Transverse colon (tissue), 4 donors: ENCODE data around the gene COL4A6. TPM values are rescaled to one million over a fixed set of nuclear protein-coding genes. Genes with fewer than 3 reads are reported as not detected.

Source experiments
- DNase-seq: peaks from one replicate; pipeline ENCODE4 v3.0.0-alpha.2; 2019
- H3K27ac ChIP-seq, 4 donors: fragments of 200-600 bp; sonication (generic); 2 replicates each; pipeline ENCODE4 v1.5.1; 2016 to 2018; ENCODE audit warnings: inconsistent platforms in 4 of 4
- H3K27me3 ChIP-seq: fragments of 200-600 bp; sonication (generic); 2 replicates; pipeline ENCODE4 v1.5.1; 2017; ENCODE audit warnings: inconsistent platforms
- H3K36me3 ChIP-seq, 4 donors: fragments of 200-600 bp; sonication (generic); 2 replicates each; pipeline ENCODE4 v1.5.1; 2017 to 2019; ENCODE audit warnings: inconsistent platforms in 4 of 4
- H3K4me1 ChIP-seq, 4 donors: fragments of 200-600 bp; sonication (generic); 2 replicates each; pipeline ENCODE4 v1.5.1; 2017 to 2020; ENCODE audit warnings: inconsistent platforms in 4 of 4
- H3K4me3 ChIP-seq, 4 donors: fragments of 200-600 bp; sonication (generic); 1 replicate in 1 of 4; 2 replicates in 3 of 4; pipeline versions ENCODE4 v1.5.1 to v1.6.1; 2017 to 2019; ENCODE audit warnings: inconsistent platforms in 4 of 4
- H3K9me3 ChIP-seq, 2 donors: fragments of 200-600 bp; sonication (generic); 2 replicates each; pipeline ENCODE4 v1.5.1; 2017 to 2019; ENCODE audit warnings: inconsistent platforms in 2 of 2
- CTCF ChIP-seq, 5 experiments: fragments of 200-600 bp in 3 of 5; fragments of 450-650 bp in 2 of 5; sonication (generic) in 3 of 5; IDR thresholded peaks; 1 replicate in 2 of 5; 2 replicates in 3 of 5; pipeline ENCODE4 v1.5.1; 2016 to 2017; ENCODE audit warnings: antibody characterized with exemption in 5 of 5, inconsistent platforms in 3 of 5, mild to moderate bottlenecking in 2 of 5, moderate library complexity in 1 of 5
- EP300 ChIP-seq: sonication (generic); formaldehyde crosslinking; IDR thresholded peaks from one replicate; pipeline ENCODE4 v1.6.1; 2017; ENCODE audit warnings: antibody characterized with exemption, low read depth
- POLR2A ChIP-seq: fragments of 450-650 bp; IDR thresholded peaks from one replicate; pipeline ENCODE4 v1.6.1; 2016; ENCODE audit warnings: antibody characterized with exemption, mild to moderate bottlenecking, moderate library complexity
- POLR2AphosphoS5 ChIP-seq, 3 donors: sonication (generic); formaldehyde crosslinking; IDR thresholded peaks; one replicate each; pipeline ENCODE4 v1.6.1; 2016; ENCODE audit warnings: antibody characterized with exemption in 3 of 3
- WGBS, 2 donors: methylation state at CpG; one replicate each; pipeline ENCODE4 v1.1.5; 2018; ENCODE audit warnings: low coverage in 1 of 2; 5-methylcytosine and 5-hydroxymethylcytosine counted together
- in situ Hi-C, 4 donors: fragments of 200-750 bp; cut with MboI; loops; one replicate each; pipeline versions ENCODE4 v1.15.0 to v1.15.1; 2017; ENCODE audit warnings: low sequenced_read_pairs in 3 of 4, low pct_ligation_motif_present in 1 of 4, low pct_unique_long_range_greater_than_20kb in 1 of 4
- intact Hi-C: fragments of 100-400 bp; cut with DNase I; formaldehyde crosslinking; loops from one replicate; pipeline ENCODE4 v1.15.1; 2023; ENCODE audit warnings: low total_unique reads
- total RNA-seq, 4 donors: library from RNA; depleted of rRNA; stranded (reverse); fragments of >200 nt; gene quantifications; one replicate each; pipeline ENCODE4 v1.1.0, GENCODE V29; 2016

The COL4A6 gene
- total RNA-seq, 4 donors from 2014 or later: 0.32 to 0.75 (median 0.57) TPM

GRCh38 chrX:108173874-108174273 is 264.3 kb downstream of the COL4A6 start:
- intact Hi-C loops (no loop called here), in situ Hi-C loops (no loop called here)
- 34% methylated on average over 3 of the region's 3 CpGs; no CpG with 5 or more reads in 1 of the 2 donors for WGBS, 2 donors
- Histone ChIP-seq H3K36me3 (no peaks in the 10 kb centered on the region), H3K4me1 (no peaks in the 10 kb centered on the region), H3K27ac (no peak overlapping the region), H3K9me3 (no peaks in the 10 kb centered on the region), H3K4me3 (no peak overlapping the region), H3K27me3 (no peaks in the 10 kb centered on the region)
- TF ChIP-seq POLR2A: no peak
- TF ChIP-seq EP300: no peak
- TF ChIP-seq CTCF (IDR thresholded peaks at IDR 0.05): no peak
- no peak for TF ChIP-seq POLR2AphosphoS5 (IDR thresholded peaks at IDR 0.05)
- no peak for DNase-seq

GRCh38 chrX:108171671-108172070 is 266.6 kb downstream of the COL4A6 start:
- in situ Hi-C loops (no loop called here), intact Hi-C loops (loop anchor here (1.0 kb wide), 1 partner anchor 42 kb away; no protein-coding TSS in a partner anchor)
- WGBS, 2 donors: 96% methylated on average over 4 of the region's 4 CpGs; no CpG with 5 or more reads in 1 of the 2 donors

GRCh38 chrX:108169768-108170167 is 268.5 kb downstream of the COL4A6 start:
- intact Hi-C loops (no loop called here), in situ Hi-C loops (no loop called here)
- Histone ChIP-seq H3K9me3 (no peaks in the 10 kb centered on the region), H3K27ac (no peak overlapping the region), H3K27me3 (no peaks in the 10 kb centered on the region), H3K4me3 (no peak overlapping the region), H3K36me3 (no peaks in the 10 kb centered on the region), H3K4me1 (no peaks in the 10 kb centered on the region)
- TF ChIP-seq CTCF (IDR thresholded peaks at IDR 0.05) (no peak), POLR2A (no peak), POLR2AphosphoS5 (IDR thresholded peaks at IDR 0.05) (no peak), EP300 (no peak)
- no peak for DNase-seq
- 88% methylated on average over 3 of the region's 3 CpGs; no CpG with 5 or more reads in 1 of the 2 donors for WGBS, 2 donors

More at GRCh38 chrX:108171671-108172070, 266.6 kb downstream of the COL4A6 start:
- H3K4me3 ChIP-seq: no peak overlapping the region
- no peaks in the 10 kb centered on the region for H3K36me3 ChIP-seq
- H3K27ac ChIP-seq: no peak overlapping the region
- TF ChIP-seq EP300 (no peak), CTCF (IDR thresholded peaks at IDR 0.05) (no peak), POLR2A (no peak), POLR2AphosphoS5 (IDR thresholded peaks at IDR 0.05) (no peak)
- H3K9me3 ChIP-seq: no peaks in the 10 kb centered on the region
- no peaks in the 10 kb centered on the region for H3K27me3 ChIP-seq
- no peak for DNase-seq
- H3K4me1 ChIP-seq: no peaks in the 10 kb centered on the region

GRCh38 chrX:108168961-108169740 is 269.1 kb downstream of the COL4A6 start:
- intact Hi-C loops: no loop called here
- no peaks in the 10 kb centered on the region for H3K27me3 ChIP-seq
- in situ Hi-C loops: no loop called here
- no peak for TF ChIP-seq POLR2A
- TF ChIP-seq EP300: no peak
- TF ChIP-seq POLR2AphosphoS5 (IDR thresholded peaks at IDR 0.05): no peak
- no peak for TF ChIP-seq CTCF (IDR thresholded peaks at IDR 0.05)
- H3K9me3 ChIP-seq: no peaks in the 10 kb centered on the region
- H3K4me1 ChIP-seq: no peaks in the 10 kb centered on the region
- no peak for DNase-seq
- H3K27ac ChIP-seq: no peak overlapping the region
- 68% methylated on average over 9 of the region's 9 CpGs; no CpG with 5 or more reads in 1 of the 2 donors for WGBS, 2 donors
- no peaks in the 10 kb centered on the region for H3K36me3 ChIP-seq
- H3K4me3 ChIP-seq: no peak overlapping the region
